Panc1 (cell line): ENCODE results near the gene CCDC12.

Source experiments
- POLR2AphosphoS5 ChIP-seq: IDR thresholded peaks from 2 replicates; pipeline ENCODE4 v1.6.1; 2012; ENCODE audit warnings: mild to moderate bottlenecking, low read depth, low read length, moderate library complexity
- SIN3A ChIP-seq: IDR thresholded peaks from 2 replicates; pipeline ENCODE4 v1.6.1; 2012; ENCODE audit warnings: low read depth, mild to moderate bottlenecking, low read length, moderate library complexity, borderline replicate concordance; ENCODE audit not compliant: insufficient read depth
- TF ChIP-seq, protein P1 (sequence below): fragments of 450-650 bp; IDR thresholded peaks from 2 replicates; pipeline ENCODE4 v1.5.1; 2017; ENCODE audit warnings: mild to moderate bottlenecking

DNA sequence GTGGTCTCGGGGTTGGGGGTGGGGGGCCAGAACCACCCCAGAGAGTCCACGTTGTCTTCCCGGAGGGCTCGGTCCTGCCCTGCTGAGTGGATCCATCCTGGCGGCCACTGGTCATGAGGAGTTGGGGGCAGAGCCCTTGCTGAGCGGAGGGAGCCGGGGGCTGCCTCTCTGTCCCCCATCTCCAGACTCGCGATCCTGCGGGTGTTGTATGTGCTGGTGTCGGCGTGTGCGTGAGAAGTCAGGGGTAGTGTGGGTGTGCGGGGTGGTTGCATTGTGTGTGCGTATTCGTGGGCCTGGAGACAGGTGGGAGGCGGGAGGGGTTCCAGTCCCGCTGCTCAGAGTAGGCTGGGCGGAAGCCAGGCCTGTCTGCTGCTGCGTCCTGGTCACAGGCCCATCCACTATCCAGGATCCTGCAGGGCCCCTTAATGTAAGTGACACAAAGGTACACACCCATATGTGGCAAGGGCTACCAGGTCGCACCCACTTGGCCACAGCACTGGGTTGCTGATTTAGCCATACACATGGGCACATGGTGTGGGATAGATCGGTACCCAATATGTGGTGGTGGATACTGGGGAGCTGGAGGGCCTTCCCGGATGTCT, 33.7 kb upstream of the CCDC12 start:
- TF ChIP-seq POLR2AphosphoS5: no peak
- TF ChIP-seq, protein P1, sequence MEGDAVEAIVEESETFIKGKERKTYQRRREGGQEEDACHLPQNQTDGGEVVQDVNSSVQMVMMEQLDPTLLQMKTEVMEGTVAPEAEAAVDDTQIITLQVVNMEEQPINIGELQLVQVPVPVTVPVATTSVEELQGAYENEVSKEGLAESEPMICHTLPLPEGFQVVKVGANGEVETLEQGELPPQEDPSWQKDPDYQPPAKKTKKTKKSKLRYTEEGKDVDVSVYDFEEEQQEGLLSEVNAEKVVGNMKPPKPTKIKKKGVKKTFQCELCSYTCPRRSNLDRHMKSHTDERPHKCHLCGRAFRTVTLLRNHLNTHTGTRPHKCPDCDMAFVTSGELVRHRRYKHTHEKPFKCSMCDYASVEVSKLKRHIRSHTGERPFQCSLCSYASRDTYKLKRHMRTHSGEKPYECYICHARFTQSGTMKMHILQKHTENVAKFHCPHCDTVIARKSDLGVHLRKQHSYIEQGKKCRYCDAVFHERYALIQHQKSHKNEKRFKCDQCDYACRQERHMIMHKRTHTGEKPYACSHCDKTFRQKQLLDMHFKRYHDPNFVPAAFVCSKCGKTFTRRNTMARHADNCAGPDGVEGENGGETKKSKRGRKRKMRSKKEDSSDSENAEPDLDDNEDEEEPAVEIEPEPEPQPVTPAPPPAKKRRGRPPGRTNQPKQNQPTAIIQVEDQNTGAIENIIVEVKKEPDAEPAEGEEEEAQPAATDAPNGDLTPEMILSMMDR: no peak
- no peak for TF ChIP-seq SIN3A
